Stomach (tissue), 9 donors: Measurements from ENCODE around the gene TBC1D20. TPM values are rescaled to one million over a fixed set of nuclear protein-coding genes. Genes with fewer than 3 reads are reported as not detected.

ENCODE experiments used
- DNase-seq, 2 donors: peaks; one replicate each; pipeline versions ENCODE4 v3.0.0 to v3.0.0-alpha.2; 2013 to 2019
- H3K27ac ChIP-seq, 5 donors: fragments of 200-600 bp in 4 of 5; sonication (generic) in 4 of 5; one replicate each; pipeline ENCODE4 v1.5.1; 2013 to 2019; ENCODE audit warnings: mild to moderate bottlenecking in 1 of 5, moderate library complexity in 1 of 5
- H3K27me3 ChIP-seq, 3 donors: fragments of 200-600 bp; sonication (generic); one replicate each; pipeline ENCODE4 v1.5.1; 2017 to 2019; ENCODE audit warnings: mixed run types in 1 of 3
- H3K36me3 ChIP-seq, 4 donors: fragments of 200-600 bp; sonication (generic); 1 replicate in 3 of 4; 2 replicates in 1 of 4; pipeline ENCODE4 v1.5.1; 2016 to 2019
- H3K4me1 ChIP-seq, 4 donors: fragments of 200-600 bp; sonication (generic); one replicate each; pipeline ENCODE4 v1.5.1; 2016 to 2019
- H3K4me3 ChIP-seq, 4 donors: fragments of 200-600 bp; sonication (generic) in 3 of 4; one replicate each; pipeline ENCODE4 v1.5.1; 2016 to 2019; ENCODE audit warnings: mild to moderate bottlenecking in 1 of 4
- H3K9me3 ChIP-seq, 4 donors: fragments of 200-600 bp; sonication (generic); one replicate each; pipeline ENCODE4 v1.5.1; 2016 to 2019
- CTCF ChIP-seq, 7 experiments: fragments of 450-650 bp in 4 of 7; fragments of 200-600 bp in 3 of 7; sonication (generic) in 3 of 7; IDR thresholded peaks; one replicate each; pipeline ENCODE4 v1.5.1; 2016 to 2019; ENCODE audit warnings: antibody characterized with exemption in 7 of 7, control low read depth in 2 of 7, mild to moderate bottlenecking in 1 of 7
- EP300 ChIP-seq: sonication (generic); formaldehyde crosslinking; IDR thresholded peaks from one replicate; pipeline ENCODE4 v1.6.1; 2017; ENCODE audit warnings: antibody characterized with exemption
- POLR2A ChIP-seq, 4 donors: fragments of 450-650 bp; IDR thresholded peaks; one replicate each; pipeline ENCODE4 v1.6.1; 2016; ENCODE audit warnings: antibody characterized with exemption in 4 of 4, control low read depth in 2 of 4, mild to moderate bottlenecking in 1 of 4, moderate library complexity in 1 of 4
- POLR2AphosphoS5 ChIP-seq, 3 donors: sonication (generic); formaldehyde crosslinking; IDR thresholded peaks; one replicate each; pipeline ENCODE4 v1.6.1; 2016; ENCODE audit warnings: antibody characterized with exemption in 3 of 3
- WGBS, 5 donors: extraction: QIAGEN DNeasy Blood & Tissue Kit in 3 of 5; methylation state at CpG; one replicate each; pipeline versions ENCODE4 v1.1.5 to v1.1.7; 2013 to 2018; 5-methylcytosine and 5-hydroxymethylcytosine counted together
- intact Hi-C: fragments of 100-400 bp; cut with DNase I; formaldehyde crosslinking; loops from one replicate; pipeline ENCODE4 v1.15.1; 2023; ENCODE audit warnings: low total_unique reads
- polyA plus RNA-seq, 3 donors: library from polyadenylated mRNA; stranded (reverse); fragments of 200-250 nt; gene quantifications; one replicate each; pipeline ENCODE4 v1.2.3, GENCODE V29; 2013
- total RNA-seq, 5 donors: library from RNA; depleted of rRNA; stranded (reverse); fragments of >200 nt; gene quantifications; one replicate each; pipeline versions ENCODE4 v1.1.0 to v1.2.3, GENCODE V29; 2014 to 2016
- donor health status: healthy with polysubstance abuse.
- donor health status: Bipolar disorder and iron deficiency.
- donor health status: healthy.

TBC1D20 gene
- total and polyA plus RNA-seq, 8 donors: 7.5 to 43.3 (median 21.7) TPM

DNA sequence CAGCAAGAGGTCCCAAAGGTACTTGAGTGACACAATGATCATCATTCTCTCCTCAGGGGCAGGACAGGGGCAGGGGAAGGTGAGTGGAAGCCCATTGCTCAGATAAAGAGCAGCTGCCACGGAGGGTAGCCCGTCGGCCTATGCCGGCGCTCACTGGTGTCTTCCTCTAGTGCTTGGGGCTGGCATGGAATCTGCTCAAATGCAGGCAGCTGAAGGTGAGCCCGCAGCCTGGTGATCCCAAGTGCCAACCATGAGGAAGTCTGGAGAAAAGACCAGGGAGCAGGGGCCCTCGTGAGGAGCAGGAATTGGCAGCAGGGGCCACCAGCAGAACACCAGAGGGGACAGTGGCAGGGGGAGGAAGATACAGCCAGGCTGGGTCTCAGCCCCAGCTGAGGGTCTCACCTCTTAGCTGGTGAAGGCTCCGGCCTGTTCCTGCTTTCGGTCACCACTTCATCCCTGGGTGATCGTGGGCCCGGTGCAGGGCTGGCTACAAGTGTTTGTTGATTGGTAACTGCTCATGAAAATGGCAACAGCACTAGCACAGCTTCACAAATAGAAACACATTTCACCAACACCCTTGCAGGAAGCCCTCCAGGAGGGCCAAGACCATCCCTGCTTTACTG is 29.5 kb downstream of the TBC1D20 start:
- no peak for DNase-seq
- Histone ChIP-seq H3K27me3 (no peaks in the 10 kb centered on the region), H3K4me3 (no peak overlapping the region), H3K9me3 (no peaks in the 10 kb centered on the region), H3K4me1 (peaks cover 0 to 13% (median under 1%) of the 10 kb centered on the region in 4 donors), H3K27ac (peak overlapping the region in 1 of 5 donors; percentile 16), H3K36me3 (peaks cover 43 to 95% (median 90%) of the 10 kb centered on the region in 4 donors)
- 78 to 95% (median 85%) methylated on average over 11 of the region's 11 CpGs for WGBS, 5 donors
- intact Hi-C loops: no loop called here
- TF ChIP-seq POLR2AphosphoS5 (IDR thresholded peaks at IDR 0.05) (no peak), POLR2A (IDR thresholded peaks at IDR 0.05) (no peak), CTCF (IDR thresholded peaks at IDR 0.05) (no peak), EP300 (no peak)

DNA sequence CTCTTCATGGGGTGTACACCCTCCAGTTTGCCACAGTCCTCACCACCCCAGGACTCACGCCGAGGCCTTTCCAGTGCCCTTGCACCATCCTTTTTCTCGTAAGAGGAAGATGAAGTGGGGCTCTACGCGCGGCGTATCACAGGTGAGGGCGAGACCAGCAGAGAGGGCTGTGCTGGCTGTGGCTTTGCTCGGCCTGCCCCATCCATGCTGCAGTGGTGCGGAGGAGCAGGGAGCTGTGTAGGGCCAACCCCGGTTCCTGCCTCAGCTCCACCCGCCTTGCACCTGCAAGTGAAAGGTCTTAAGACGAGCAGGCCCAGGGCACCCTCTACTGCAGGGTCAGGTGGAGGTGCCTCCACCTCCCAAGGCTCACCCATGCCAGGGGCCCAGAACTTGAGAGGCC is 30.1 kb downstream of the TBC1D20 start:
- Histone ChIP-seq H3K9me3 (no peaks in the 10 kb centered on the region), H3K4me1 (peaks cover 0 to 9% (median 0%) of the 10 kb centered on the region in 4 donors), H3K4me3 (no peak overlapping the region), H3K27me3 (no peaks in the 10 kb centered on the region), H3K36me3 (peaks cover 44 to 95% (median 90%) of the 10 kb centered on the region in 4 donors), H3K27ac (no peak overlapping the region)
- no peak for DNase-seq
- WGBS, 5 donors: 88 to 93% (median 90%) methylated on average over 8 to 13 of the region's 13 CpGs
- TF ChIP-seq POLR2AphosphoS5 (IDR thresholded peaks at IDR 0.05) (no peak), CTCF (IDR thresholded peaks at IDR 0.05) (no peak), POLR2A (IDR thresholded peaks at IDR 0.05) (no peak), EP300 (no peak)
- intact Hi-C loops: no loop called here

DNA sequence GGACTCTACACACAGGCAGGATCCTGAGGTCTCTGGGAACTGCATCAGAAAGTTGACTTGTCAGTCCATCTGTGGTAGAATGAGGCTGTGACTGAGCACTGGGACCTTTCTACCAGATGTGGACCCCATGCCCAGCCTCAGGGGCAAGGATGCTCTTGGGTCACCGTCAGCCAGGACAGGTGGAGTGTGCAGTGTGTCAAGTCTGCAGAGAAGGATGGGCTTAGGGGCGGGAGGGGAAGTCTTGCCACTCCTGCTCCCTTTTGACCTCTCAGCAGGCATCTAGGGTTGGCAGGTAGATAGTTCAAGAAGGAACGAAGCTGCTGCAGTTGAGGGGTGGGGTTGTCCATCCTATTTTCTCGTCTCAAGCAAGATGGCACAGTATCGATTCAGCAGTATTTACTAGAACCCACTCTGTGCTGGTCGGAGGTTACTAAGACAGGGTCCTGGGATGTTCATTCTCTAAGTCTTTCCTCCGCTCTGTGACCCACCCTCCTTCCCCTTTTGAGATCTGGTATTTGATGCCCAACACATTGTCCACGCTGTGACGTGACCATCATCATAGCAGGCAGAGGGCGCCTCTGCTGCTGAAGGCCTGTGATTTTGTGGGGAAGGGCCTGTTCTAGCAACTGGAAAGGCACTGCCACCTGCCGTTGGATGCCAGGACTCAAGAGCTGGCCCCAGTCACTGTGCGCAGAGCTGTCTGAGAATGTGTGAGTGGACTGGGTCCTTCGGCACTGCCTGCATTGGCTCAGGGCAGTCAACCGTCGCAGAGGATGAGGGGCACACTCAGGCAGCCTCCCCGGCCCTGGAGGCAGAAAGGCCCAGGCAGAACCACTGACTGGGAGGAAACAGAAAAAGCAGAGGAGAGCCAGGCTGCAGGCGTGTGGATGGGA is 31.1 kb downstream of the TBC1D20 start:
- Histone ChIP-seq H3K4me1 (peaks cover 0 to 7% (median 0%) of the 10 kb centered on the region in 4 donors), H3K4me3 (no peak overlapping the region), H3K9me3 (no peaks in the 10 kb centered on the region), H3K27ac (peak overlapping the region in 1 of 5 donors; percentile 13), H3K27me3 (no peaks in the 10 kb centered on the region), H3K36me3 (peaks cover 38 to 92% (median 89%) of the 10 kb centered on the region in 4 donors)
- 58 to 66% (median 61%) methylated on average over 16 to 17 of the region's 17 CpGs for WGBS, 5 donors
- intact Hi-C loops: no loop called here
- TF ChIP-seq POLR2A (IDR thresholded peaks at IDR 0.05): no peak
- TF ChIP-seq POLR2AphosphoS5 (IDR thresholded peaks at IDR 0.05): peak in 2 of 3 donors; percentile 17 to 55
- no peak for TF ChIP-seq EP300
- peak in 5 of 7 experiments; percentile 38 to 94 (median 63) for TF ChIP-seq CTCF (IDR thresholded peaks at IDR 0.05)
- peak; percentile 77 to 91 for DNase-seq
